SK-N-SH (cell line): Measurements from ENCODE around the gene GAS7.

Experiments
- CTCF ChIP-seq: fragments of 200-600 bp; sonication (generic); IDR thresholded peaks from 2 replicates; pipeline ENCODE4 v1.6.1; 2017; ENCODE audit warnings: antibody characterized with exemption, mild to moderate bottlenecking, moderate library complexity
- EP300 ChIP-seq, 2 experiments: IDR thresholded peaks; 2 replicates each; pipeline versions ENCODE4 v1.4.0 to v1.6.1; 2012; ENCODE audit warnings: borderline replicate concordance in 1 of 2, low read depth in 1 of 2, low read length in 1 of 2
- RAD21 ChIP-seq: IDR thresholded peaks from 2 replicates; pipeline ENCODE4 v1.6.1; 2012; ENCODE audit warnings: mild to moderate bottlenecking, low read length
- TF ChIP-seq, protein P1 (sequence below): IDR thresholded peaks from 2 replicates; pipeline ENCODE4 v1.6.1; 2012; ENCODE audit warnings: mild to moderate bottlenecking, low read depth, low read length, moderate library complexity

- TF ChIP-seq EP300 (IDR thresholded peaks at IDR 0.05; ENCODE audit: borderline replicate concordance in 1 of 2, low read depth in 1 of 2, low read length in 1 of 2) (no peak), CTCF (peak; percentile 54), RAD21 (peak; percentile 38)
- TF ChIP-seq, protein P1, sequence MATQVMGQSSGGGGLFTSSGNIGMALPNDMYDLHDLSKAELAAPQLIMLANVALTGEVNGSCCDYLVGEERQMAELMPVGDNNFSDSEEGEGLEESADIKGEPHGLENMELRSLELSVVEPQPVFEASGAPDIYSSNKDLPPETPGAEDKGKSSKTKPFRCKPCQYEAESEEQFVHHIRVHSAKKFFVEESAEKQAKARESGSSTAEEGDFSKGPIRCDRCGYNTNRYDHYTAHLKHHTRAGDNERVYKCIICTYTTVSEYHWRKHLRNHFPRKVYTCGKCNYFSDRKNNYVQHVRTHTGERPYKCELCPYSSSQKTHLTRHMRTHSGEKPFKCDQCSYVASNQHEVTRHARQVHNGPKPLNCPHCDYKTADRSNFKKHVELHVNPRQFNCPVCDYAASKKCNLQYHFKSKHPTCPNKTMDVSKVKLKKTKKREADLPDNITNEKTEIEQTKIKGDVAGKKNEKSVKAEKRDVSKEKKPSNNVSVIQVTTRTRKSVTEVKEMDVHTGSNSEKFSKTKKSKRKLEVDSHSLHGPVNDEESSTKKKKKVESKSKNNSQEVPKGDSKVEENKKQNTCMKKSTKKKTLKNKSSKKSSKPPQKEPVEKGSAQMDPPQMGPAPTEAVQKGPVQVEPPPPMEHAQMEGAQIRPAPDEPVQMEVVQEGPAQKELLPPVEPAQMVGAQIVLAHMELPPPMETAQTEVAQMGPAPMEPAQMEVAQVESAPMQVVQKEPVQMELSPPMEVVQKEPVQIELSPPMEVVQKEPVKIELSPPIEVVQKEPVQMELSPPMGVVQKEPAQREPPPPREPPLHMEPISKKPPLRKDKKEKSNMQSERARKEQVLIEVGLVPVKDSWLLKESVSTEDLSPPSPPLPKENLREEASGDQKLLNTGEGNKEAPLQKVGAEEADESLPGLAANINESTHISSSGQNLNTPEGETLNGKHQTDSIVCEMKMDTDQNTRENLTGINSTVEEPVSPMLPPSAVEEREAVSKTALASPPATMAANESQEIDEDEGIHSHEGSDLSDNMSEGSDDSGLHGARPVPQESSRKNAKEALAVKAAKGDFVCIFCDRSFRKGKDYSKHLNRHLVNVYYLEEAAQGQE = no peak
These were observed 238.9 kb downstream of the GAS7 start for GRCh38 chr17:9959377-9959981.
